SK-N-SH treated with all-trans-retinoic acid at 6 μM for 48 hours (cell line): ENCODE results near the gene IMMP2L.

ENCODE experiments used
- CREB5 ChIP-seq: fragments of 250-450 bp; sonication (Bioruptor Pico); IDR thresholded peaks from 2 replicates; pipeline ENCODE4 v1.5.1; 2020; ENCODE audit warnings: low read depth, mild to moderate bottlenecking, moderate library complexity
- RARB ChIP-seq: fragments of 250-450 bp; sonication (Bioruptor Pico); IDR thresholded peaks from 2 replicates; pipeline ENCODE4 v1.8.0; 2021; ENCODE audit warnings: mild to moderate bottlenecking, moderate library complexity
- TF ChIP-seq, protein P1 (sequence below): fragments of 250-450 bp; sonication (Bioruptor Pico); IDR thresholded peaks from 2 replicates; pipeline ENCODE4 v1.5.1; 2021; ENCODE audit warnings: mild to moderate bottlenecking, moderate library complexity

- TF ChIP-seq RARB (CRISPR knock-in tag) (no peak), CREB5 (CRISPR knock-in tag) (no peak)
- TF ChIP-seq, protein P1, sequence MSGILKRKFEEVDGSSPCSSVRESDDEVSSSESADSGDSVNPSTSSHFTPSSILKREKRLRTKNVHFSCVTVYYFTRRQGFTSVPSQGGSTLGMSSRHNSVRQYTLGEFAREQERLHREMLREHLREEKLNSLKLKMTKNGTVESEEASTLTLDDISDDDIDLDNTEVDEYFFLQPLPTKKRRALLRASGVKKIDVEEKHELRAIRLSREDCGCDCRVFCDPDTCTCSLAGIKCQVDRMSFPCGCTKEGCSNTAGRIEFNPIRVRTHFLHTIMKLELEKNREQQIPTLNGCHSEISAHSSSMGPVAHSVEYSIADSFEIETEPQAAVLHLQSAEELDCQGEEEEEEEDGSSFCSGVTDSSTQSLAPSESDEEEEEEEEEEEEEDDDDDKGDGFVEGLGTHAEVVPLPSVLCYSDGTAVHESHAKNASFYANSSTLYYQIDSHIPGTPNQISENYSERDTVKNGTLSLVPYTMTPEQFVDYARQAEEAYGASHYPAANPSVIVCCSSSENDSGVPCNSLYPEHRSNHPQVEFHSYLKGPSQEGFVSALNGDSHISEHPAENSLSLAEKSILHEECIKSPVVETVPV (CRISPR knock-in tag) = no peak
Observed at GRCh38 chr7:111229181-111229740, 333.0 kb downstream of the IMMP2L start.
